Skeletal muscle tissue (tissue), 4 donors: Measurements from ENCODE around the gene TRIML2. TPM values are rescaled to one million over a fixed set of nuclear protein-coding genes. Genes with fewer than 3 reads are reported as not detected.

Source experiments
- H3K27ac ChIP-seq: one replicate; pipeline ENCODE4 v1.7.0; 2013; ENCODE audit warnings: mild to moderate bottlenecking, low read depth, low read length, inconsistent platforms
- H3K27me3 ChIP-seq, 3 donors: one replicate each; pipeline ENCODE4 v1.7.0; 2013; ENCODE audit warnings: low read length in 3 of 3; ENCODE audit not compliant: control insufficient read depth in 3 of 3, insufficient read depth in 3 of 3
- H3K36me3 ChIP-seq, 3 donors: one replicate each; pipeline ENCODE4 v1.7.0; 2013; ENCODE audit warnings: low read length in 3 of 3; ENCODE audit not compliant: control insufficient read depth in 3 of 3, insufficient read depth in 3 of 3
- H3K4me1 ChIP-seq, 3 donors: one replicate each; pipeline ENCODE4 v1.7.0; 2013; ENCODE audit warnings: low read length in 3 of 3, mild to moderate bottlenecking in 3 of 3; ENCODE audit not compliant: control insufficient read depth in 3 of 3, insufficient read depth in 3 of 3
- H3K4me3 ChIP-seq, 3 donors: one replicate each; pipeline ENCODE4 v1.7.0; 2013; ENCODE audit warnings: low read length in 3 of 3
- H3K9ac ChIP-seq, 3 donors: one replicate each; pipeline ENCODE4 v1.7.0; 2013; ENCODE audit warnings: low read length in 3 of 3, mild to moderate bottlenecking in 3 of 3, moderate library complexity in 2 of 3, low read depth in 1 of 3
- H3K9me3 ChIP-seq, 3 donors: one replicate each; pipeline ENCODE4 v1.7.0; 2013; ENCODE audit warnings: low read length in 3 of 3; ENCODE audit not compliant: control insufficient read depth in 3 of 3
- total RNA-seq: library from RNA; depleted of rRNA; stranded (reverse); fragments of >200 nt; gene quantifications from one replicate; pipeline ENCODE4 v1.2.3, GENCODE V29; 2014
- donor health status: Osteomylitis.

The TRIML2 gene
- total RNA-seq, 1 donor from 2014 or later, result not detected

DNA sequence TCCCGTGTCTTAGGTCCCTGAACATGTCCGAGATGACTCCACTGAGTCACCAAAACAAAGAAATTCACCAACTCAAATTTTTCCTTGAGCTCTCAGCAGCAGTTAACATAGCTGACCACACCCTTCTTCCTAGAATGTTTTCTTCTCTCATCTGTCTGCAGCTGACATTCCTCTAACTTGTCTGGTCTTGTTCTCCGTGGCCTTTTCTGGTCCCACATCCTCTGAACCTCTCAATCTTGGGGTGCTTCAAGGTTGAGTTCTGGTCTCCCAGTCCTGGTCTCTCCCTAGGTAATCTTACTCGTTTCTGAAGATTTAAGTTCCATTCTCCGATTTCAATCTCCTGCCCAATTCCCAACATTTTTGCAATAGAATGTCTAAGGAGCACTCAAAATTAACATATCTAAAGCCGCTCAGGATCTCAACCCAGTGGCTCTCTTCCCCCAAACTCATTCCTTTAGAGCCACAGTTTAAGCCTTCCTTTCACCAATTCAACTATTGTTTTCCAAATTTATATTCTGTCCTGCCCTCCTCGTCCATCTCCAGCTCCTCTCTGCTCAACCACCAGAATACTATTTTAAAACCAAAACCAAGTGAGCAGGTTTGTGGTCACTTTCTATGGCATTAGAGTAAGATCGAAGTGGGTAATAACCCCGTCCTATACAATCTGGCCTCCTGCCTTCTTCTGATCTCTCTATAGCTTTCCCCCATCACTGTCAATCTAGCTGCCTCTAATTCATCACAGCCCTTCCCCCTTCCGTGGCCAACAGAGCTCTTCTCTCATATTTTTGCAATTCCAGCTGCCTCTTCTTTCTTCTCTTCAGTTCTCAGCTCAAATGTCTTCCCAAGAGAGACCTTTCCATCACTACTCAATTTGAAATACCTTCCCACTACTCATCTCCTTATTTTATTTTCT, 1.2 kb downstream of the TRIML2 start:
- Histone ChIP-seq H3K9me3 (no peaks in the 10 kb centered on the region), H3K27ac (no peak overlapping the region), H3K4me1 (no peaks in the 10 kb centered on the region), H3K4me3 (no peak overlapping the region), H3K27me3 (no peaks in the 10 kb centered on the region), H3K9ac (no peak overlapping the region), H3K36me3 (no peaks in the 10 kb centered on the region)

GRCh38 chr4:188106454-188106853, 2.9 kb downstream of the TRIML2 start:
- Histone ChIP-seq H3K9me3 (no peaks in the 10 kb centered on the region), H3K36me3 (no peaks in the 10 kb centered on the region), H3K27ac (no peak overlapping the region), H3K27me3 (no peaks in the 10 kb centered on the region), H3K4me1 (no peaks in the 10 kb centered on the region), H3K9ac (no peak overlapping the region), H3K4me3 (no peak overlapping the region)

- Histone ChIP-seq H3K36me3 (no peaks in the 10 kb centered on the region), H3K4me1 (no peaks in the 10 kb centered on the region), H3K9me3 (no peaks in the 10 kb centered on the region), H3K9ac (no peak overlapping the region), H3K27ac (no peak overlapping the region), H3K4me3 (no peak overlapping the region), H3K27me3 (no peaks in the 10 kb centered on the region)
Measured at GRCh38 chr4:188092824-188093223, 16.6 kb downstream of the TRIML2 start.

GRCh38 chr4:188086858-188087257, 22.5 kb downstream of the TRIML2 start:
- H3K27ac ChIP-seq, result no peak overlapping the region
- no peak overlapping the region for H3K9ac ChIP-seq
- no peaks in the 10 kb centered on the region for H3K36me3 ChIP-seq
- H3K9me3 ChIP-seq, result no peaks in the 10 kb centered on the region
- H3K4me1 ChIP-seq, result no peaks in the 10 kb centered on the region
- no peaks in the 10 kb centered on the region for H3K27me3 ChIP-seq
- no peak overlapping the region for H3K4me3 ChIP-seq

GRCh38 chr4:188082796-188083195, 26.6 kb downstream of the TRIML2 start:
- no peak overlapping the region for H3K27ac ChIP-seq
- H3K27me3 ChIP-seq, result no peaks in the 10 kb centered on the region
- H3K9ac ChIP-seq, result no peak overlapping the region
- no peaks in the 10 kb centered on the region for H3K9me3 ChIP-seq
- no peaks in the 10 kb centered on the region for H3K4me1 ChIP-seq
- no peak overlapping the region for H3K4me3 ChIP-seq
- H3K36me3 ChIP-seq, result no peaks in the 10 kb centered on the region

- H3K9ac ChIP-seq, result no peak overlapping the region
- no peaks in the 10 kb centered on the region for H3K36me3 ChIP-seq
- no peak overlapping the region for H3K27ac ChIP-seq
- no peaks in the 10 kb centered on the region for H3K4me1 ChIP-seq
- H3K4me3 ChIP-seq, result no peak overlapping the region
- H3K9me3 ChIP-seq, result no peaks in the 10 kb centered on the region
- H3K27me3 ChIP-seq, result no peaks in the 10 kb centered on the region
Measured at GRCh38 chr4:188078116-188078515, 31.3 kb downstream of the TRIML2 start.

GRCh38 chr4:188076169-188076568, 33.2 kb downstream of the TRIML2 start:
- Histone ChIP-seq H3K9ac (no peak overlapping the region), H3K9me3 (no peaks in the 10 kb centered on the region), H3K27ac (no peak overlapping the region), H3K4me3 (no peak overlapping the region), H3K27me3 (no peaks in the 10 kb centered on the region), H3K36me3 (no peaks in the 10 kb centered on the region), H3K4me1 (no peaks in the 10 kb centered on the region)

DNA sequence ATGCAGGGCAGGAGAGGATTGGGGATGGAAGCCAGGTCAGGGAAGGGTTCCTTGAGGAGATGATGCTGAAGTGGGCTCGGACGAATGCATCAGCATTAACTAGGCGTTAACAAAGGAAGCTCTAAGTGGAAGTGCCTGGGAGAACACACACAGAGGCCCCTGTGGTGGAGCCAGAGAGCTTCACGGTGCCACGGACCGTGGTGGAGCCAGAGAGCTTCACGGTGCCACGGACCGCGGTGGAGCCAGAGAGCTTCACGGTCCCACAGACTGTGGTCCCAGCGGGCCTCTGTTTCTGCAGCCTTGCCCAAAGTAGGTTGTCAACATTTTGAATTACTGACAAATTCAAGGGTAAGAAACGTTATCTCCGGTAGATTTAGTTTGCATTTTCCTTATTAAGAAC, 48.3 kb downstream of the TRIML2 start:
- Histone ChIP-seq H3K36me3 (no peaks in the 10 kb centered on the region), H3K4me3 (no peak overlapping the region), H3K27ac (no peak overlapping the region), H3K9ac (no peak overlapping the region), H3K27me3 (no peaks in the 10 kb centered on the region), H3K4me1 (no peaks in the 10 kb centered on the region), H3K9me3 (no peaks in the 10 kb centered on the region)

DNA sequence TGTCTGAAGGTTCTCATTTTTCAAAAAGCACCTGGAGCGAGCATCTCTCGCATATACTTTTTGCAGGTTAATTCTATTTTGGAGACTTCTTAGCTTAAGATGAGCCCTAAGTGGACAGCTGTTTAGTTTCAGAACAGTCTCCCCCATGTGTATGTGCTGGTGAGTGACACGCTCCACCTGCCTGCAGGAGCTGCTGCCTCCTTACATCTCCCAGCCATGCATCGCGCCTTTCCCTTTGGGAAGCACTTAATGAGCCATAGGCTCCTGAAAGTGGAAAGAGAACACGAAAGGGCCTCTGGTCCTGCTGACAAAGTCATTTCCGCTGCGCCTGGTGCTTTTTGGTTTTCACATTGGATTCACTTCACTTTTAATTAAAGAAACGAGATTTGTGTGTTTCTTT, 56.1 kb downstream of the TRIML2 start:
- H3K4me3 ChIP-seq, result no peak overlapping the region
- no peaks in the 10 kb centered on the region for H3K36me3 ChIP-seq
- no peaks in the 10 kb centered on the region for H3K27me3 ChIP-seq
- H3K4me1 ChIP-seq, result no peaks in the 10 kb centered on the region
- H3K9me3 ChIP-seq, result no peaks in the 10 kb centered on the region
- no peak overlapping the region for H3K27ac ChIP-seq
- H3K9ac ChIP-seq, result no peak overlapping the region

- H3K9me3 ChIP-seq, result peaks cover 0 to 3% (median 0%) of the 10 kb centered on the region in 3 donors
Measured at GRCh38 chr4:188046657-188047056, 62.7 kb downstream of the TRIML2 start.

More at GRCh38 chr4:188046657-188047056, 62.7 kb downstream of the TRIML2 start:
- H3K4me3 ChIP-seq, result no peak overlapping the region
- H3K9ac ChIP-seq, result no peak overlapping the region
- H3K4me1 ChIP-seq, result no peaks in the 10 kb centered on the region
- no peaks in the 10 kb centered on the region for H3K27me3 ChIP-seq
- H3K36me3 ChIP-seq, result no peaks in the 10 kb centered on the region
- no peak overlapping the region for H3K27ac ChIP-seq
